ENCODE results near the gene TM6SF1. TPM values are rescaled to one million over a fixed set of nuclear protein-coding genes. Genes with fewer than 3 reads are reported as not detected.

TM6SF1 gene
- total RNA-seq, result 0.22 and 0.62 TPM in 2 replicates

DNA sequence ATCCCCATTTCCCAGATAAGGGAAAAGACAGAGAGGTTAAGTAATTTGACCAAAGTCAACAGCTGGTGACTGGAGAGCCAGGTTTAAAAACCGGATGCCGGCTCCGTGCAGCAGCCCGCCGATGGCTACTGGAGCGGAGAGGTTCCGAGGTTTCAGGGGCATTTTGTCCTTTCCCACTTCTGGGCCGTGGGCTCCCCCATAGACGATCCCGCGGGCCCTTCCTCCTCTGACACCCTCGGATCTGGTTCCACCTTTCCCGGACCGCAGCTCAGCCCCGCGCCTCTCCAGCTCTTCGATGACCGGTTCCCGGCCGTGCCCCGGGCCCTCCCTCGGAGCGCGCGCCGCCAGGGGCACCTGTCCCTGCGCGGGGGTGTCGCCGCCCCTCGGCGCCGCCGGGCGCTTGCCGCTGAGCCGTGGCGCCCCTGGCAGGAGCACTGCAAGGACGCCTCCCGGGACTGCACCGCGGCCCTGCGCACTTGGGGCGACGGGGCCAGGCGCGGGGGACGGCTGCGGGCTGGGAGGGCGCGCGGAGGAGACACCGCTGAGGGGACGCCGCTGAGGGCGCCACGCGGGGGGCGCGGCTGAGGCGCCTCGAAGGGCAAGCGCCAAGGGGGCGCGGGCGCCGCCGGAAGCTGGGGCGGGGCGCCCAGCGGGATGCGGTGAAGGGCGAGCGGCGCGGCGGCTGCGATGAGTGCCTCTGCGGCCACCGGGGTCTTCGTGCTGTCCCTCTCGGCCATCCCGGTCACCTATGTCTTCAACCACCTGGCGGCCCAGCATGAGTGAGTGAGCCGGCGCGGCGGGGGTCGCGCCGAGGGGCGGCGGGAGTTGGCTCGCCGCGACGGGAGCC is at the start of gene TM6SF1:
Gene TM6SF1, plus strand, starts transcription at position 652 of the 847 bp plus-strand sequence. Its CDS starts 36 bp downstream, at position 688.

DNA sequence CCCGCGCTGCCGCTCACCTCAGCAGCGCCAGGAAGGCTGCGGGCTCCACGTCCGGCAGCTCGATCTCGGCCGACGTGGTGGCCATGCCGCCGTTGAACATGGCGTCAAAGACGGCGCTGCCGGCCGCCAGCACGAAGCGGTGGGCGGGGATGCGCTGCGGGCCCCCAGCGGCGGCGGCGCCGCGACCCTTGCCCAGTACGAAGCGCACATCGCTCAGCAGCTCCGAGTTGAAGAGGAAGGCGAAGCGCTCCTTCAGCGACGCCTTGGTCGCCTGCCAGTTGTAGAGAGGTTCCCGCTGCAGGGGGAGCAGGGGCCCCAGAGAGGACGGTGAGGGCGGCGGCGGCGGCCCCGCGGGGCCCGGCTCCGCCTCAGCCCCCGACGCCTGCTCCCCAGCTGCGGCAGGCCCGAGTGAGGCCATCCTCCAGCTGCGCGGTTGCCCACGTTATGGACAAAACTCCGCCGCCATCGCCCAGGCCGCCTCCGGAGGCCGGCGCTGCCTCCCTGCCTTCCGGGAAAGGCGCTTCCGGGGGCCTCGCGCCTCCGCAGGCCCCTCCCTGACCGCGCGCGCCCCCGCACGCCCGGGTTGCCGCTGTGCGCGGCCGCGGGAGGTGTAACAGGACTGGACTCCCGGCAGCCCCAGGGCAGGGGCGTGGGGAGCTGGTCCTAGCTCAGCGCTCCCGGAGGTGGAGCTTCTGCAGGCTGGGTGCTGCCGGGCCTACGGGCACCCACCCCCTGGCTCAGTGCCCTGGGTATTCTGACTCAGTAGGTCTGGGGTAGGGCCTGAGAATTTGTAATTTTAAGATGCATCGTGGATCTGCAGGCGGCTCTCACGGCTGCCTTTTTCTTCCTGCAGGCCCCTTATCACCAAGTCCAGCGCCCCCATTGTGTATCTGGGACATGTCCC is 40.5 kb upstream of the TM6SF1 start, which contains the start of gene BTBD1:
Gene BTBD1, minus strand, starts transcription at position 519 of the 904 bp plus-strand sequence. Its CDS starts 101 bp downstream, at position 418.

Other genes with a start within 250 kb of the TM6SF1 start
- gene HOMER2, start 154.9 kb upstream of the TM6SF1 start, total RNA-seq, result 5.8 and 11.0 TPM in 2 replicates
- 30.1 and 40.6 TPM in 2 replicates for gene RAMAC, start 121.4 kb upstream of the TM6SF1 start, total RNA-seq
- 10.4 and 10.9 TPM in 2 replicates for gene C15orf40, start 96.0 kb upstream of the TM6SF1 start, total RNA-seq
- gene BTBD1, start 40.4 kb upstream of the TM6SF1 start, total RNA-seq, result 119 TPM in 2 replicates
- 71.6 and 99.3 TPM in 2 replicates for gene HDGFL3, start 100.2 kb downstream of the TM6SF1 start, total RNA-seq
- 10.0 and 11.3 TPM in 2 replicates for gene BNC1, start 177.0 kb downstream of the TM6SF1 start, total RNA-seq

Measured in uterine smooth muscle cell (primary cell).